H9 (cell line): Measurements from ENCODE around the gene SFMBT2. TPM values are rescaled to one million over a fixed set of nuclear protein-coding genes. Genes with fewer than 3 reads are reported as not detected.

Experiments used
- DNase-seq: peaks from one replicate; pipeline ENCODE4 v3.0.0-alpha.2; 2017
- H2AFZ ChIP-seq: one replicate; pipeline ENCODE4 v1.6.1; 2013; ENCODE audit warnings: mild to moderate bottlenecking, low read length, control low read depth, moderate library complexity
- H2AK5ac ChIP-seq: 2 replicates; pipeline ENCODE4 v1.6.1; 2013; ENCODE audit warnings: low read length, control low read depth, mixed read lengths; ENCODE audit not compliant: insufficient read length
- H2BK120ac ChIP-seq: one replicate; pipeline ENCODE4 v1.6.1; 2013; ENCODE audit warnings: low read depth, mild to moderate bottlenecking, low read length, control low read depth, inconsistent platforms; ENCODE audit not compliant: poor library complexity, severe bottlenecking
- H2BK12ac ChIP-seq: 2 replicates; pipeline ENCODE4 v1.6.1; 2013; ENCODE audit warnings: low read length, control low read depth, mixed read lengths, low read depth; ENCODE audit not compliant: insufficient read length
- H2BK15ac ChIP-seq: 2 replicates; pipeline ENCODE4 v1.6.1; 2013; ENCODE audit warnings: low read depth, low read length, control low read depth
- H2BK20ac ChIP-seq: one replicate; pipeline ENCODE4 v1.6.1; 2013; ENCODE audit warnings: low read depth, mild to moderate bottlenecking, low read length, control low read depth, inconsistent platforms; ENCODE audit not compliant: poor library complexity, severe bottlenecking
- H2BK5ac ChIP-seq: 2 replicates; pipeline ENCODE4 v1.6.1; 2013; ENCODE audit warnings: low read length, control low read depth, mixed read lengths; ENCODE audit not compliant: insufficient read length
- H3K14ac ChIP-seq: 2 replicates; pipeline ENCODE4 v1.6.1; 2013; ENCODE audit warnings: low read length, control low read depth; ENCODE audit not compliant: insufficient read depth
- H3K18ac ChIP-seq: 2 replicates; pipeline ENCODE4 v1.6.1; 2013; ENCODE audit warnings: low read depth, mild to moderate bottlenecking, mixed read lengths, low read length, control low read depth; ENCODE audit not compliant: insufficient read length
- H3K23ac ChIP-seq: 2 replicates; pipeline ENCODE4 v1.6.1; 2013; ENCODE audit warnings: low read length, control low read depth, mixed read lengths, low read depth; ENCODE audit not compliant: insufficient read length
- H3K23me2 ChIP-seq: 2 replicates; pipeline ENCODE4 v1.6.1; 2013; ENCODE audit warnings: low read depth, mild to moderate bottlenecking, mixed read lengths, low read length, control low read depth; ENCODE audit not compliant: insufficient read length, poor library complexity, severe bottlenecking
- H3K27ac ChIP-seq: 2 replicates; pipeline ENCODE4 v1.5.1; 2013; ENCODE audit warnings: low read length, control low read depth, mixed read lengths, low read depth; ENCODE audit not compliant: insufficient read length
- H3K27me3 ChIP-seq: 2 replicates; pipeline ENCODE4 v1.6.1; 2013; ENCODE audit warnings: low read length, control low read depth, inconsistent platforms; ENCODE audit not compliant: insufficient read depth
- H3K4ac ChIP-seq: 2 replicates; pipeline ENCODE4 v1.6.1; 2013; ENCODE audit warnings: low read depth, mild to moderate bottlenecking, control low read depth, inconsistent platforms, low read length, moderate library complexity
- H3K4me1 ChIP-seq: 2 replicates; pipeline ENCODE4 v1.6.1; 2013; ENCODE audit warnings: low read length, control low read depth, inconsistent platforms; ENCODE audit not compliant: insufficient read depth
- H3K4me2 ChIP-seq: 2 replicates; pipeline ENCODE4 v1.6.1; 2013; ENCODE audit warnings: low read length, control low read depth, mixed read lengths; ENCODE audit not compliant: insufficient read length, insufficient read depth
- H3K56ac ChIP-seq: 2 replicates; pipeline ENCODE4 v1.6.1; 2013; ENCODE audit warnings: low read depth, mild to moderate bottlenecking, mixed read lengths, low read length, control low read depth; ENCODE audit not compliant: insufficient read length
- H3K79me1 ChIP-seq: 2 replicates; pipeline ENCODE4 v1.6.1; 2013; ENCODE audit warnings: low read depth, mild to moderate bottlenecking, moderate library complexity, low read length, control low read depth, inconsistent platforms; ENCODE audit not compliant: insufficient read depth, poor library complexity, severe bottlenecking
- H3K79me2 ChIP-seq: 2 replicates; pipeline ENCODE4 v1.6.1; 2013; ENCODE audit warnings: low read length, control low read depth, inconsistent platforms; ENCODE audit not compliant: insufficient read depth
- H3K9ac ChIP-seq: 2 replicates; pipeline ENCODE4 v1.6.1; 2013; ENCODE audit warnings: low read length, control low read depth, mixed read lengths; ENCODE audit not compliant: insufficient read length; ENCODE audit errors: extremely low read depth
- H3K9me3 ChIP-seq: one replicate; pipeline ENCODE4 v1.6.1; 2013; ENCODE audit warnings: low read depth, low read length, inconsistent platforms; ENCODE audit not compliant: control insufficient read depth
- H3T11ph ChIP-seq: one replicate; pipeline ENCODE4 v1.6.1; 2013; ENCODE audit warnings: mild to moderate bottlenecking, low read length, control low read depth, inconsistent platforms
- H4K20me1 ChIP-seq: one replicate; pipeline ENCODE4 v1.6.1; 2013; ENCODE audit not compliant: control insufficient read depth, insufficient read length, insufficient read depth
- H4K5ac ChIP-seq: 2 replicates; pipeline ENCODE4 v1.6.1; 2013; ENCODE audit warnings: low read depth, mild to moderate bottlenecking, mixed read lengths, low read length, control low read depth; ENCODE audit not compliant: insufficient read length
- H4K8ac ChIP-seq: replicated peaks from 2 replicates; pipeline ENCODE4 v1.6.1; 2013; ENCODE audit warnings: low read length, control low read depth, mixed read lengths, low read depth; ENCODE audit not compliant: insufficient read length
- H4K91ac ChIP-seq: 2 replicates; pipeline ENCODE4 v1.6.1; 2013; ENCODE audit warnings: low read depth, mild to moderate bottlenecking, moderate library complexity, mixed read lengths, low read length, control low read depth; ENCODE audit not compliant: insufficient read length
- H3K27ac Mint-ChIP-seq, 3 experiments: 2 replicates in 2 of 3; 3 replicates in 1 of 3; pipeline ENCODE4 v1.8.0; 2020 to 2021; ENCODE audit warnings: mixed read lengths in 3 of 3, mild to moderate bottlenecking in 1 of 3, moderate library complexity in 1 of 3
- H3K27me3 Mint-ChIP-seq: 2 replicates; pipeline ENCODE4 v1.8.0; 2021; ENCODE audit warnings: low read depth, mild to moderate bottlenecking, moderate library complexity, mixed read lengths
- H3K36me3 Mint-ChIP-seq, 3 experiments: 2 replicates in 2 of 3; 3 replicates in 1 of 3; pipeline ENCODE4 v1.8.0; 2020 to 2021; ENCODE audit warnings: low read depth in 3 of 3, mixed read lengths in 3 of 3; ENCODE audit not compliant: insufficient read depth in 1 of 3
- H3K4me1 Mint-ChIP-seq, 2 experiments: 2 replicates each; pipeline ENCODE4 v1.8.0; 2020; ENCODE audit warnings: mixed read lengths in 2 of 2
- H3K4me3 Mint-ChIP-seq, 2 experiments: 2 replicates in 1 of 2; 3 replicates in 1 of 2; pipeline ENCODE4 v1.8.0; 2020 to 2021; ENCODE audit warnings: mild to moderate bottlenecking in 2 of 2, mixed read lengths in 2 of 2, moderate library complexity in 1 of 2
- H3K9me3 Mint-ChIP-seq, 2 experiments: 2 replicates in 1 of 2; 3 replicates in 1 of 2; pipeline ENCODE4 v1.8.0; 2020; ENCODE audit warnings: mild to moderate bottlenecking in 2 of 2, mixed read lengths in 2 of 2, moderate library complexity in 1 of 2
- CTCF ChIP-seq: fragments of 200-600 bp; sonication (generic); conservative IDR thresholded peaks from 3 replicates; pipeline ENCODE4 v1.8.0; 2021; ENCODE audit warnings: antibody characterized with exemption, mild to moderate bottlenecking
- WGBS: extraction: QIAGEN DNeasy Blood & Tissue Kit; methylation state at CpG from one replicate; pipeline ENCODE4 v1.1.7; 2013; ENCODE audit warnings: missing lambda C conversion rate, low lambda C conversion rate, mixed read lengths; ENCODE audit not compliant: insufficient read length; ENCODE audit errors: extremely low coverage; 5-methylcytosine and 5-hydroxymethylcytosine counted together
- total RNA-seq: library from RNA; stranded (reverse); gene quantifications from 2 replicates; pipeline ENCODE4 v1.2.1, GENCODE V29; 2021

SFMBT2 gene
- total RNA-seq, 1 experiment from 2014 or later, result 5.3 TPM

- H3K27me3 ChIP-seq, result no peaks in the 10 kb centered on the region
- no peaks in the 10 kb centered on the region for H3K79me1 ChIP-seq
- H3K27ac ChIP-seq, result no peak overlapping the region
- H4K5ac ChIP-seq, result no peak overlapping the region
- Mint-ChIP-seq H3K4me3 (no peak overlapping the region), H3K4me1 (peaks cover 16 to 21% of the 10 kb centered on the region in 2 experiments), H3K36me3 (peaks cover 25 to 32% (median 31%) of the 10 kb centered on the region in 3 experiments), H3K27ac (peak overlapping the region in 1 of 3 experiments; percentile 4; a peak in 1 of 7 replicates), H3K27me3 (no peaks in the 10 kb centered on the region), H3K9me3 (peaks cover 11 to 12% of the 10 kb centered on the region in 2 experiments; a peak in 4 of 5 replicates)
- H2BK15ac ChIP-seq, result no peak overlapping the region
- no CpG with 5 or more reads among the region's 6 CpGs for WGBS
- no peak overlapping the region for H4K8ac ChIP-seq
- H3K4ac ChIP-seq, result no peak overlapping the region
- no peak overlapping the region for H4K91ac ChIP-seq
- H3K18ac ChIP-seq, result no peak overlapping the region
- no peak overlapping the region for H2AFZ ChIP-seq
- H2BK20ac ChIP-seq, result no peak overlapping the region
- no peak for TF ChIP-seq CTCF
- peaks cover 17% of the 10 kb centered on the region for H3K9me3 ChIP-seq
- peaks cover 5% of the 10 kb centered on the region; the same call in 1 of the 2 replicates for H3K4me1 ChIP-seq
- H3T11ph ChIP-seq, result no peak overlapping the region
- H3K56ac ChIP-seq, result no peak overlapping the region
- no peak overlapping the region; the same call in 1 of the 2 replicates for H3K14ac ChIP-seq
- no peak overlapping the region for H3K23ac ChIP-seq
- H3K79me2 ChIP-seq, result no peaks in the 10 kb centered on the region
- no peak for DNase-seq
- no peaks in the 10 kb centered on the region for H3K23me2 ChIP-seq
- no peak overlapping the region for H3K9ac ChIP-seq
- H2BK5ac ChIP-seq, result no peak overlapping the region
- H4K20me1 ChIP-seq, result no peaks in the 10 kb centered on the region
- H2BK12ac ChIP-seq, result no peak overlapping the region
- no peak overlapping the region for H3K4me2 ChIP-seq
- no peak overlapping the region for H2AK5ac ChIP-seq
- H2BK120ac ChIP-seq, result no peak overlapping the region
Measured at GRCh38 chr10:7364474-7364873, 46.4 kb downstream of the SFMBT2 start.
